HG03108 (cell line): ENCODE results near the gene DLGAP4.
"Not testable (repeated sequence)": the region's sequence is repeated elsewhere in the genome, so short reads cannot be mapped to it uniquely, and the experiment has no call there.

Experiments used
- ATAC-seq: cut with Tn5 transposase; IDR thresholded peaks from one replicate; pipeline ENCODE4 v1.9.1; 2021; ENCODE audit warnings: moderate library complexity; ENCODE audit not compliant: unreplicated experiment

DLGAP4 gene

DNA sequence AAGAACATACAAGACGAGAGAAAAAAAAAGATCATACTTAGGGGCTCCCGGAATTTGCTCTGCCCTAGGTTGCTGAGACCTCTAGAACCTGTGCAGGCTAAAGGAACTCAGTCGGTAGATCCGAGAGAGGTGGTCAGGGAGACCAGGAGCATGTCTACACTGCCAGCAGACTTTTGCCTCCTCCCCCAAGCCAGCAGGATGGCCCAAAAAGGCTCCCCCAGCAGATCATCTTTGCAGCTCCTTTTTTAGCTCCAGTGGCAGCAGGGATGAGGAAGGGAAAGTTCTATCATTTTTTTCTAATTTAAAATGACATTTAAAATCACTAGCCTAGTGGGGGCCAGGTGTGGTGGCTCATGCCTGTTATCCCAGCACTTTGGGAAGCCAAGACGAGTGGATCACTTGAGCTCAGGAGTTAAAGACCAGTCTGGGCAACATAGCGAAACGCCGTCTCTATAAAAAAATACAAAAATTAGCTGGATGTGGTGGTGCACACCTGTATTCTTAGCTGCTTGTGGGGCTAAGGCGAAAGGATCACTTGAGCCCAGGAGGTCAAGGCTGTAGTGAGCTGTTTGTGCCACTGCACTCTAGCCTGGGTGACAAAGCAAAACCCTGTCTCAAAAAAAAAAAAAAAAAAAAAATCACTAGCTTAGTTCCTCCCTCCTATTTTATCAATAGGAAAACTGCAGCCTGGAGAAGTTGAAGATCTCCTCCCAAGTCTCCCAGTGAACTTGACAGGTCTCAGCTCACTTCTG lies 165.9 kb downstream of the DLGAP4 start:
- ATAC-seq = no peak

DNA sequence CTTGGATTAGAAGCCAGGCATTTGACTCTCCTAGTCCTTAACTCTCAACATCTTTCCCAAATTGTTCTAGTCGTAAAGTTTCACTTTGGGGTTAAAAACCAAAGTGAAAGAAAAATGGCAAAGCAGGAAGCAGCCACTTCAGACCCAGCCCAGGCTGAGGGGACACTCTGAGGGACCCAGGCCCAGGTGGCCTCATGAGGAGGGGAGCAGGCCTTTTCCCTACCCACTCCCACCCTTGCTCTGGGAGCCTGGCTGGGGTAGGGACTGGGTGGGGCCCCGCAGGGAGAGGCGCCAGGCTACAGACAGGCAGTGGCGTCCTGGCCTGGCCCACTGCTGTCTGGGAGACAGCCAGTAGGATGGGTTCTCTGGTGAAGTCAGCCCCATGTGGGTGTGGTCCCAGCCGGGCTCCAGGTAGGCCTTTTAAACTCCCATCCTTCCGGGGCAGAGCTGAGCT lies 166.5 kb downstream of the DLGAP4 start:
- no peak for ATAC-seq

DNA sequence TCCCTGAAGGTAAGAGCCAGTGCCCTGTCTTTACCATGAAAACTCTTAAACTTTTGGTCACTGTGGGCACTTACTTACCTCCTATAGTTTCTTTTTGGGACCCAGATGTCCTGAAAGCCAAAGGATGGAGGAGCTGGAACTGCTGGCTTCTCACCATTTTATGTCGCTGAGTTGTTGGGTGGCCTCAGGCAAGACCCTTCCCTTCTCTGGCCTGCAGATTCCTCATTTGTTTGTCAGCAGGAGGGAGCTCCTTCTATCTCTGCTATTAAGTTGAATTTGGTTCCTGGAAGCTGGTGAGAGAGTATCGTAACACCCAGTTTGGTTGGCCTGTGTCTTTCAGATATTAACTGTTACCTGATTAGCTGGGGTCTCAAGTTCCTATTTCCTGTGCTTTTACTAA lies 167.0 kb downstream of the DLGAP4 start:
- ATAC-seq = no peak

DNA sequence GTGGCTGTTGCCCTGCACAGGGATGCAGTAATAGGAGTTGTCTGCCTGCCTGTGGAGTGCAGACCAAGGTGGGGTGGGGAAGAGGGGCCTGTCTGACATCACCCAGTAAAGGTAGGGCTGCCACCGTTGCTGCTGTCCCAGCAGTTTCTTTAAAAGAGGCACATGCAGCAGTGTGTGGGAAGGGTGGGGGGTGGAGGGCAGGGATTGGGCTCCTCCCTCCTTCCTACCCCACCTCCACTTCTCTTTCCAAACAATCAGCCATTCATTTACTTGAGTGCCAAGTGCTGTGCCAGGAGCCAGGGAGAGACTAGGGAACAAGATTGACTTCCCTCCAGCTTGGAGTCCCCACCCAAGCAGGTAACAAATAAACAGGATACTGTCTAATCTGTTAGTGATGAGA lies 168.4 kb downstream of the DLGAP4 start:
- ATAC-seq = no peak

DNA sequence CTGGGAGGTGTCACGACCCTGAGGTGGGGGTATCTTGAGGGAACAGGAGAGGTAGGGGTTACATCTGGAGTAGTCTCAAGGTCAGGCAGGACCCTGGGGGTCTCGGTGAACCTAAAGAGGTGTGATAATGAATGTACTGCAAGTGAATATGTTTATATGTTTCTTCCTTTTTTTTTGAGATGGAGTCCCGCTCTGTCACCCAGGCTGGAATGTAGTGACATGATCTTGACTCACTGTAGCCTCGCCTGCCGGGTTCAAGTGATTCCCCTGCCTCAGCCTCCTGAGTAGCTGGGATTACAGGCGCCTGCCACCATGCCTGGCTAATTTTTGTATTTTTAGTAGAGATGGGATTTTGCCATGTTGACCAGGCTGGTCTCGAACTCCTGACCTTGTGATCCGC lies 168.9 kb downstream of the DLGAP4 start:
- not testable (repeated sequence) for ATAC-seq

DNA sequence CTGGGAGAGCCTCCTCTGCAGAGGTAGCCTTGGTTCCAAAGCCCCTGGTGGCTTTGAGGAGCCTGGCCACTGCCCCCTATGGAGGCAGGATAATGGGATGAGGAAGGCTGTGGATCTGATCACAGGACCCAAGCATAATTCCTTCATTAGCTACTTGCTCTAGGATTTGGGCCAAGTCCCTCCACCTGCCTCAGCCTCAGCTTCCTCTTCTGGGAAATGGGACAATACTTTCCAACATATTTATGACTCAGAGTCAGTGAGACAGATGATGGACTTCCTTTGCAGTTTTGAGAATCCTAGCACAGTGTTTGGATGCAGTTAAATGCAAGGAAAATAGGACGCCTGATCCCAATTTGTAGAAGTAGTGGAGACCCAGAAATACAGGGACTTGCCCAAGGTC lies 171.3 kb downstream of the DLGAP4 start:
- ATAC-seq = no peak

DNA sequence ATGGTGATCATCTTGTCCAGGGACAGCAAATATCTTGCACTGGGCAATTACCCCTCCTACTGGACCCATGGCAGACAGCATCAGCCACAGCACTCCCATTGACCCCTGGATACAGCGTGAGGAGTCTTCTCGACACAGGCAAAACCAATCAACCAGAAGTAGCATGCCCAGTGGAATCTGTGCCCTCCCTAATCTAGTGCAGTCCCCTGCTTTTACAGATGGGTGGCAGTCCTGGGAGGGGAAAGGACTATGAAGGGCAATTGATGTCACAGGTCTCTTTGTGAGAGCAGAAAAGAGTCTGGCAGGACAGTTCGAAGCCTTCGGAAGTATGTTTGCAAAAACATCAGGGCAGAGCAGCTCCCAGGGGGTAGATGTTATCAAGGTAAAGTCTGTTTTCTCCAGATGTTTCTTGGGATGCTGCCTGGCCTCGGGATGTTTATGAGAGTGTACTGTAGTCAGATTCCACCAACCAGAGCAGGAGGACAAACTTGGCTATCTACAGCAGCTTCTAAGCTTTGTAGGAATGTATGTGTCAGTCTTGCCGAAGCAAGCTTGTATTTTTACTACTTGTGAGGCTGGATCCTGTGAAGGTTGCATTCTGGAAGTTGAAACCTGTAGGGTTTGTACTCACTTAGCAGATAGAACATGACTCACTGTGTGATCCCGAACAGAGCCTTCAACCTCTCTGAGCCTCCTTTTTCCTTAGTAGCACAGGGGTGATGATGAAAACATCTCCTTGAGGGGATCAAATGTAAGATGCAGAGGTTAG lies 172.2 kb downstream of the DLGAP4 start:
- no peak for ATAC-seq

DNA sequence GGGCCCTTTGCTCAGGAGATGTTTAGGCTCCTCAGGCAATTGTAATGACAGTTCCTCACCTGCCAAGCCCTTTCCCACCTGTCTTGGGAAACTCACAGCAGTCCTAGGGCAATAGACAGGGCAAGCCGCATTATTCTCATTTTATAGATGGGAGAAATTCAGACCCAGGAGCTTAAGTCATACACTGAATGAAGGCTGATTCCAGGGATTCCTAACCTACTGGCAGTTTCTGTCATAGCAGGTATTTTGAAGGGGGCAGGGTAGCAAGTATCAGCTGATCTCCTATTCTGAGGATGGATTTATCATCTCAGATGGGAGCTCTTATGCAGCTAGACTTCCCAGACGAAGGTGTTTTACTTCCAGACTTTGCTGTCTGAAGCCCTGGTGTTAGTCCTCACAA lies 173.8 kb downstream of the DLGAP4 start:
- ATAC-seq = no peak

DNA sequence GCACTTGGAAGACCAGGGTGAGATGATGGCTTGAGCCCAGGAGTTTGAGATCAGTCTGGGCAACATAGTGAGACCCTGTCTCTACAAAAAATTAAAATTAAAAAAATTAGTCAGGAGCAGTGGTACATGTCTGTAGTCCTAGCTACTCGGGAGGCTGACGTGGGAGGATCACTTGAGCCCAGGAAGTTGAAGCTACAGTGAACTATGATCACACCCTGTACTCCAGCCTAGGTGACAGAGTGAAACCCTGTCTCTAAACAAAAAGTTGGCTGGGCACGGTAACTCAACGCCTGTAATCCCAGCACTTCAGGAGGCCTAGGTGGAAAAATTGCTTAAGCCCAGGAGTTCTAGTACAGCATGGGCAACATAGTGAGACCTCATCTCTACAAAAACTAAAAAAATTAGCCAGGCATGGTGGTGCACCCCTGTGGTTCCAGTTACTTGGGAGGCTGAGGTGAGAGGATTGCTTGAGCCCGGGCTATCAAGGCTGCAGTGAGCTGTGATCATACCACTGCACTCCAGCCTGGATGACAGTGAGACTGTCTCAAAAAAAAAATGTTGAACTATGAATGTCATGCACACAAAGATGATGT lies 174.4 kb downstream of the DLGAP4 start:
- ATAC-seq = no peak

DNA sequence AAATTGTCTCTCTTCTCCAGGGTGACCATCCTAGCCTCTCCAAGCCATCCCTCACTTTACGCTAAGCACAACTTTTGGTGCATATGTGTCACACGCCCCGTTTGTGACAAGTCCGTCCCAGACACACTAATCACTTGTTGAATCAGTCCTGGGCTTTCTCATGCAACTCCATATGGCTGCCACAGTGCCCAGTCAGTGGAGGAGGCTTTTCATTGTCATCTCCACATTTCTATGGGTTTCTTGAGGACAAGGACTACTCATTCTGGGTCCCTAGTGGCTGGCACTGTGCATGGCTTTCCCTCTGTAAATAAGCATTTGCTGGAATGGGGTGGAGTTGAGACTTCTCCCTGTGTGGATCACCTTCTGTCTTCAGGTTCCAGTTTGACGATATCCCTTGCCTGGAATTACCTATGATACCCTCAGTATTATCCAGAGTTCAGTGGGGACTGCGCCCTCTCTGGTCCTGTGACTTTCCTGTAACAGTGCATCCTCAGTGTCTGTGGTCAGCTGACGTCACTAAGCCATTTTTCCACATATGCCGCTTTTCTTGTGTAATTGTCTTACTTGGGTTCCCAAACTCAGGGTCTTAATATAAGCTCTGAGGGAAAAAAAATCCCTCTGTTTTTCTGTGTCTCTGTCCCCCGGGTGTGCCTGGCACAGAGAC lies 175.4 kb downstream of the DLGAP4 start:
- ATAC-seq = no peak

DNA sequence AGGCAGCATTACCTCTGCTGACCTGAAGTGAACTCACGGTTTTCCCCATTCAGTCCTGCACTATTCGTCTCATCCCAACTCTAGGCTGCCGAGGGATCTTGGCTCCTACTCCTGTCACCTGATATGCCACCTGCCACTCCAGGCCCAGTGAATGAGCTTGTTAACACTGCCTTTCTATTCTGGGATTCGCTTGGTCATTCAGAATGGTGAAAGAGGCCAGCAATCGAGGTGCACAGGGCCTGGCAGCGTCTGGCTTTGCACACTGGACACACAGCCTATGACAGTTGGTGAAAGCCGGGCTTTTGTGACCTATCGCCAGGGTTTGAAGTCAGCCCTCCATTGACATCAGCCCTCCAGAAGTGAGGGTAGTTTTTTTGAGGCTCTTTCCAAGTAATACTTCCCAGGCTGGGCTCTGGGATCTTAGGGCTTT lies 175.9 kb downstream of the DLGAP4 start:
- ATAC-seq = no peak

DNA sequence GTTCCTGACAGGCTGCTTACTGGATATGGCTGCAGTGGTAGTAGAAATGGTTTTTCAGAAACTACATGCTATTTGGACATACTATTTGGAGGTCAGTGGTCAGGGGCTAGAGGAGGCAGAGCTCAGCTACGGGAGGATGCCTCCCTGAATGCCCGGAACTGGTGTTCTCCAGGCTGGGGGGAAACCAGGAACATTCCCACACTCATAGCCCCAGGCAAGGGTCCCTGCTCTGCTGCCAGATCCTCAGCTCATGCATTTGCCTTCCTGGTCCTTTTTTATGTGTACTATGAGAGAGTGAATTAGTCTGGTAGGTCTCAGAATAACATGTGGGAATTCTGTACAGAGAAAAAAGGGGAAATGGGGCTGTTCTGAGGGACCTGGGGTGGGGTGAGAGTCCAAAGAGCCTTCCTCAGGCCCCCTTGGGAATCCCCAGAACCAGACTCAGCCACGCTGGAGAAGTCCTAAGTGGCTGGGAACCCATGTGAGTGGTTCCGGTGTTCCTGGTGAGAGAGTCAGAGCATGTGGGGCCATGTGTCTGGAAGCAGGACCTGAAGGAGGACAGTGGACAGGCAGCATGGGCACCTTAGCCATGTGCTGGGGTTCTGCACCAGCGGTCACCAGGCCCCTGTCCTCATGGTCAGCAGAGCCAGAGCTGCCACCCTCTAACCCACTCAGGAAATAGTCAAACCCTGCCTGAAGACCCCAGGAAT lies 177.2 kb downstream of the DLGAP4 start:
- ATAC-seq = no peak

DNA sequence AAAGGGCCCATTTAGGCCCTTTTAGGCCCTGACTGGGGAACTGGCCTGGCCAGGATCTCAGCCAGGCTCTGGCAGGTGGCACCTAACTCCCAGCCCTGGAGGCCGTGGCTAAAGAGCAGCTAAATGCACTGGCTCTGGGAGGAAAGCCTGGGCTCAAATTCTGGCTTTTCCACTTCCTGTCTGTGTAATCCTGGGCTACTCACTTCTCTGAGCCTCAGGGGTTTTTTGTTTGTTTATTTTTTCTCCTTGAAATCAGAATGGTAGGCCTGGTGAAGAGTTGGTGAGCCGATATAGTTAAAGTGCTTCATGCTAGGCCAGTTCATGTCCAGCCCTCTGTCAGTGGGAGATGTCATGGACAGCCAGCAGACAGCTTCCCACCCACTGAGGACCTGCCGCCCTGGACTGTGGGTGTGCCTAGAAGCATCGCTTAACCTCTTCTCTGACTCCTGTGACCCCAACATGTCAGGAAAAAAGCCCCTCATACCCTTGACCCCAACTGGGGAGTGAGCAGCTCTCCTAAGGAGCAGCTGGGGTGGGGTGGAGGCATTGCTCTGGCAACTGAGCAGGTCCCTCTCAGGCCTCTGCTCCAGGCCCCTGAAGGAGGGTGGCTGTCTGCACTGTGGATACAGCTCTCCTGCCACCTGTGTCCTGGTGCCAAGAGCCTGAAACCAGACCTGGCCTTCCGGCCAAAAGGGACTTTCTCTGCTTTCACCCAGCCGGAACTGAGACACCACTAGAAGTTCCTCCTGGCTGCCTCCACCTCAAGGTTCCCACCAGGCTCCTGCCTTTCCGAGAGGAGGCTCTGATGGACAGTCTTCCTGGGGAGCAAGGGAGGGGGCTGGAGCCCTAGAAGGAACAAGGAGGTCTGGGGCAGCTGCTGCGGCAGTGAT lies 178.0 kb downstream of the DLGAP4 start:
- ATAC-seq = no peak

DNA sequence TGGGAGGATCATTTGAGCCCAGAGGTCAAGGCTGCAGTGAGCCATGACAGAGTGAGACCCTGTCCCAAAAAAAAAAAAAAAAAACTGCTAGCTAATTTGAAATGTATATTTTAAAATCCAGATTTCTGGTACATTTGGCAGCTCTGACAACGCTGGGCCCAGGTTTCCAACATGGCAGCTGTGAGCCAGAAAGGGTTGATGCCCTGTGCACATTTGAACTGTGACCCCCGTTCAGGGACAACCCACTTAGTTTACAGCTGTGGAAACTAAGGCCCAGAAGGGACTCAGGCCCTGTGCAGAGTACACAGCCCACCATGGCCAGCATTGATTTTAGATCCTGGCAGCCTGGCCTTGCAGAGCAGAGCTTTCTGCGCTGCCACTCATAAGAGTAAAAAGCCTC lies 179.1 kb downstream of the DLGAP4 start:
- no peak for ATAC-seq

DNA sequence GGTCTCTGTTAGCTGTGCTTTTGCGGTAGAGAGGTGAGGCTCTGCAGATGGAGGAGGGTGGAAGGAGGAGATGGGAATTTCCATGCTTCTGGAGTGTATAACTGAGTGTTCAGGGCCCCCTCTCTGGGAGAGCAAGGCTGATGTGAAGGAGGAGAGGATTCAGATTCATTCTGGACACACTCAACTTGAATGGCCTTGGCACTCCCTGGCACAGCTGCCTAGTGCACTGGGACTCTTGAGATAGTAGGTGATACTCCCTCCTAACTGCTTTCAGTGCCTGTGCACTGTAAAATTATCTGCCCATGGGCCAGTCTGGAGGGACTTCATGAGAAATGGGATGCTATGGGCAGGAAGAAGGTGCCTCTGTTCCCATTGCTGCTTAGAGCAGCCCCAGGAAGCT lies 180.9 kb downstream of the DLGAP4 start:
- ATAC-seq = no peak

DNA sequence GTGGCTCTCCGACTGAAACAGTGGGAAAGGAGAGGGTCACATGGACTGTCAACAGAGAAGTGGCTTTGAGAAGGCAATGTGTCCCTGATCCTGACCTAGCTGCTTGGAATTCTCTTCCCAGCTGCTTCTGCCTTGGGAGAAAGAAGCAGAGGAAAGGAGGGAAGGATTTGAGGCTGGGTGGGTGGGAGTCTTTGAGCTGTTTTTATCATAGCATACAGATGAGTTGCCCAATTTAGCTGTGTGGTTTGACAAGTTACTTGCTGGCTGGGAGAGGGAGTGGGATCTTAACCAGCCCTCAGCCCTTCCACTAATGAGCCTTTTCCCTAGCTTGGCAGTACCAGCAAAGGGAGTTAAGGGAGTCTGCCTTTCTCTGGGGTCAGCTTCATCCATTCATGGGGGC lies 184.1 kb downstream of the DLGAP4 start:
- ATAC-seq = no peak

DNA sequence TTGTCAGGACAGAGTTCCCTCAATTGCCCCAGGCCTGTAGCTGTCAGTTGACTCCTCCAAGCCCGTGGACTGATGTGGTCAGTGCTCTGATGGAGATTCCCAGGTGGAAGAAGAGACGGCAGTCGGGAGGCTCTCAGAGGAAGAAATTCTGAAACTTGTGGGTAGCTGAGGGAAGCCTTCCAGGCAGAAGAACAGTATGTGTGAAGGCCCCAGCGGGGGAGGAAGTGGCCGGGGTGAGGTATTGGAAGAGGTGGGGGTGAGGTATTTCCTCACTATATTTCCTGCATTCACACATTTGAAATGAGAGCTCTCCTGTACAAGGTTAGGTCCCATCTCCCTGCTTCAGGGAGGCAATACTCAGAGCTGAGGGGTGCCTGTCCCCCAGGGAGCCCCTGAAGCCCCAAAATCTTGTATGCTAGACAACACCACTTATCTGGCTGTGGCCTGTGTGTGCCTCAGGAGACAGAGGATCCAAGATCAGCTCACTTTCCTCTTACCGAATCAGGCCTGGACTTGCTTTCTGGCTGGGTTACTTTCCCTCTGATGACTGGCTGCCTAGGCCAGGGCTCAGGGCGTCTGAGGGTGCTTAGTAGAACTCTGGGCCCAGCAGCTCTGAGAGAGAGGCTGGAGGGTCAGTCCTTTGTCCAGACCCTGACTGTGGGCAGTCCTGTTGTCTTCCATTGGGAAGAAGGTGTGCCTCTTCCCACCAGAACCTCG lies 185.9 kb downstream of the DLGAP4 start:
- ATAC-seq = peak; percentile 58

DNA sequence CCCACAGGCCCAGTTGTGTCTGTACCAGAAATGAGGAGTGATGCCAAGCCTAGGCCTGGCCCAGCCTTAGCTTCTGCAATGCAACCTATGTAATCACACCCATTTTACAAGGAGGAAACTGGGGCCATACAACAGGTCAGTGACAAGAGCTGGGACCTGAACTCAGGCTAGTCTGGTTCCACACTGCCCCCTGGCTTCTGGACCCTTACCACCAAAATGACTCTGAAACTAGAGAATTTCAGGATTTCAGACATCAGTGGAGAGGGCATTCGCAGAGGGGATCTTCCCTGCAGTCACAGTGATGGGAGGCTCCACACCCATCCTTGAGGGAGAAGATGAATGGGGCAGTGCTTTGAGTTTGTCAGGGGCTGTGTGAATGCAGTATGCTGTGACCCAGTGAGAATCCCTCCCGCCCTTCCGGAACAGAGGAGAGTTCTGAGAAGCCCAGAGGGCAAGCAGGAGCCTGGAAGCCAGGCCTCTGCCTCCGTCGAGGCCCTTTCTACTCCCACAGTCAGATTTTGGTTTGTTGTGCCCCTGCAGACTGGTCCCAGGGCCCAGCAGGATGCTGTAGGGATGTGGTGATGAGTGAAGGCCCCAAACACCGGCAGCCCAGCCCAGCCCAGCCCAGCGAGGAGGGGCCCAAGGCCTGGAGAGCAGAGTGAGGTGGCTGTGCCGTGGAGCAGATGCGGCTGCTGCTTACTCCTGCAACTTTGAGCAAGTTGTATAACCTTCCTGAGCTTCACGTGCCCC lies 187.1 kb downstream of the DLGAP4 start:
- no peak for ATAC-seq

DNA sequence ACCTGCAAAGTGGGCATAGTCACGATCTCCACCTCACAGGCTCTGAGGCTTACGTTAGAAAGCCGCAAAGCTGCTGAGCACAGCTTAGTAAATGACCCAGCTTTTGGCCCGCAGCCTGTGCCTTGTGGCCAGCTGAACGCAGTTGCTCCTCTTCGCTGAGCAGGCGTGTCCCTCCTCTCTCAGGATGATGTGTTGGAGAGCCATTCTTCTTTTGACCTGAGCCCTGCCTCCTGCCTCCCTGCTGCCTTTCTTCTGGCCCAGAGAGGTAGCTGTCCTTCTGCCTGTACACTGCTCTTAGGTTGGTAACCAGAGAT lies 187.6 kb downstream of the DLGAP4 start:
- no peak for ATAC-seq
